ENCODE results near the gene ZCCHC4. TPM values are rescaled to one million over a fixed set of nuclear protein-coding genes. Genes with fewer than 3 reads are reported as not detected.

Gene ZCCHC4
- total RNA-seq, 6 donors from 2014 or later: 7.0 to 41.9 (median 10.6) TPM

DNA sequence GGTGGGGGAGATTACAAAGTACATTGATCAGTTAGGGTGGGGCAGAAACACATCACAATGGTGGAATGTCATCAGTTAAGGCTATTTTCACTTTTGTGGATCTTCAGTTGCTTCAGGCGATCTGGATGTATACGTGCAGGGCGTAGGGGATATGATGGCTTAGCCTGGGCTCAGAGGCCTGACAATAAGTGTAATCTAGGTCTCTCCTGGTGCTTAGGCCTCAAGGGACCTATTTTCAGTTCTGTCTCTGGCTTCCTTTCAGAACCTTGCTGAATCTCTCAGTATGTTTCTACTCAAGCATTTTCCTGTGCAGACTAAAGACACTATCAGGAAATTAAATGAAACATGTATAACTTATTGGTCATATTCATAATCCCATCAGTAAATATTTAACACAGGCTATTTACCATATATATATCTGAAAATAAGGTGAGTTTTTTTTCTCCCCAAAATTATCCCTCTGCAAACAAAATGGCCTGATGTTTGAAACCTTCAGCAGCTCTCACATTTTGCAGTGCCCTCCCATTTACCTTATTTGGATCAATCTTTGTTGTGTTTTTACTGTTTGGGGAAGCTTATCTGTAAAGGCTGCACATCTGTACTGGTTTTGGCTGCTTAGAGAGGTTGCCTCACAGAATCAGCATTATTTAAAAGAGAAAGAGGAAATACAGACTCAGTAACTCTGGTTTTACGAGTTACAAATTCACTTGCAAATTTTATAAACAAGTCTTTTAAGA lies 2.3 kb upstream of the ZCCHC4 start:
- ATAC-seq (ENCODE audit: low FRiP score in 2 of 2) (no peak), DNase-seq (no peak)
- no peak overlapping the region for H3K27ac ChIP-seq
- no peak overlapping the region for H3K4me3 ChIP-seq
- TF ChIP-seq POLR2A (IDR thresholded peaks at IDR 0.05) (no peak), POLR2AphosphoS5 (IDR thresholded peaks at IDR 0.05) (no peak), EP300 (IDR thresholded peaks at IDR 0.05) (no peak)
- TF ChIP-seq, protein P1, sequence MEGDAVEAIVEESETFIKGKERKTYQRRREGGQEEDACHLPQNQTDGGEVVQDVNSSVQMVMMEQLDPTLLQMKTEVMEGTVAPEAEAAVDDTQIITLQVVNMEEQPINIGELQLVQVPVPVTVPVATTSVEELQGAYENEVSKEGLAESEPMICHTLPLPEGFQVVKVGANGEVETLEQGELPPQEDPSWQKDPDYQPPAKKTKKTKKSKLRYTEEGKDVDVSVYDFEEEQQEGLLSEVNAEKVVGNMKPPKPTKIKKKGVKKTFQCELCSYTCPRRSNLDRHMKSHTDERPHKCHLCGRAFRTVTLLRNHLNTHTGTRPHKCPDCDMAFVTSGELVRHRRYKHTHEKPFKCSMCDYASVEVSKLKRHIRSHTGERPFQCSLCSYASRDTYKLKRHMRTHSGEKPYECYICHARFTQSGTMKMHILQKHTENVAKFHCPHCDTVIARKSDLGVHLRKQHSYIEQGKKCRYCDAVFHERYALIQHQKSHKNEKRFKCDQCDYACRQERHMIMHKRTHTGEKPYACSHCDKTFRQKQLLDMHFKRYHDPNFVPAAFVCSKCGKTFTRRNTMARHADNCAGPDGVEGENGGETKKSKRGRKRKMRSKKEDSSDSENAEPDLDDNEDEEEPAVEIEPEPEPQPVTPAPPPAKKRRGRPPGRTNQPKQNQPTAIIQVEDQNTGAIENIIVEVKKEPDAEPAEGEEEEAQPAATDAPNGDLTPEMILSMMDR (IDR thresholded peaks at IDR 0.05): no peak
- no peaks in the 10 kb centered on the region for H3K9me3 ChIP-seq
- H3K27me3 ChIP-seq: no peaks in the 10 kb centered on the region
- peaks cover 0 to 1% (median under 1%) of the 10 kb centered on the region in 4 donors for H3K36me3 ChIP-seq
- WGBS, 2 donors: 73 to 79% methylated on average over 4 of the region's 4 CpGs
- peaks cover 8 to 14% (median 8%) of the 10 kb centered on the region in 4 donors for H3K4me1 ChIP-seq

DNA sequence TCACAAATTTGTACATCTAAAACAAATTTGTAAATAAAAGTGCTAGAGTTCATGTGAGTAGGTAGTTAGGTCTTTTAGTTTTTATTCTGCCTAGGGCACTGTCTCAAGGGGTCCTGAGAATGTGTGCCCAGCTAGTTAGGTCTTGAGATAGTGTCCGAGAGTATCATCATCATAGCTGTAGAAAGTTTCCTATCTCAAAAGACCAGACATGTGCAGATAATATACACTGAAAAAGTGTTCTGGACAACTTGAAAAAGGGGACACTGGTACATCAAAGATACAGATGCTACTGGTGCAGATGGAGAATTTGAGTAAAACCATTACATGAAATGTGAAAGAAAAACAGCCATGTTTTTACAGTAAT lies 1.8 kb upstream of the ZCCHC4 start:
- Histone ChIP-seq H3K27me3 (no peaks in the 10 kb centered on the region), H3K36me3 (peaks cover 0 to 7% (median 4%) of the 10 kb centered on the region in 4 donors), H3K4me3 (no peak overlapping the region), H3K27ac (no peak overlapping the region), H3K9me3 (no peaks in the 10 kb centered on the region), H3K4me1 (peaks cover 8 to 14% (median 8%) of the 10 kb centered on the region in 4 donors)
- ATAC-seq (ENCODE audit: low FRiP score in 2 of 2): no peak
- TF ChIP-seq, protein P1 (IDR thresholded peaks at IDR 0.05): no peak
- no peak for TF ChIP-seq POLR2A (IDR thresholded peaks at IDR 0.05)
- TF ChIP-seq EP300 (IDR thresholded peaks at IDR 0.05): no peak
- no peak for TF ChIP-seq POLR2AphosphoS5 (IDR thresholded peaks at IDR 0.05)
- WGBS, 2 donors: 64 to 73% methylated on average over 1 of the region's 1 CpG
- no peak for DNase-seq

DNA sequence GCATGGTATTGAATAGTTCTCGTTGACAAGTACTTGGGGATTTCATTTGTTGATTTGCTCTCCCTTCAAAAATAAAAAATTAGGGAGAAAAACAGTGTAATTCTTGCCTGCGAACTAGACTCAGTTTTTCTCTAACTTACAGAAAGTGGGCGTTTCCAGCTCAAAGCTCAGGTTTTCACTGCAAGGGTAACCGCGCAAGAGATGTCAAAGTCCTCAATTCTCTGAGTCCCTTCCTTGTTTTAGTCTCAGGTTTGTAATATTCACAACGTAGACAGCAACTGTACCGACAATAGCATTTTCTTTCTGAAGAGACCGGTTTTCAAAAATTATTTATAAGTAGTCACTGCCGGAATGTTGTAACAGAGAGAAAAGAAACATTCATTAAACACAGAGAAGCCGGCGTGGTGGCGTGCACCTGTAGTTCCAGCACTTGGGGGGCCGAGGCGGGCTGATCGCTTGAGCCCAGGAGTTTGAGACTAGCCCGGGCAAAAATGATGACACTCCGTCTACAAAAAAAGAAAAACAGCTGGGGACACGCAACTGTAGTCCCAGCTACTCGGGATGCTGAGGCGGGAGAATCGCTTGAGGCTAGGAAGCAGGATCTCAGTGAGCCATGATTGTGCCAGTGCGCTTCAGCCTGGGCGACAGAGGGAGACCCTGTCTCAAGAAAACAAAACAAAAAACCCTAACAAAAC lies 774 bp downstream of the ZCCHC4 start:
- peak overlapping the region; percentile 59 to 88 (median 80) for H3K27ac ChIP-seq
- 20 to 21% methylated on average over 23 of the region's 23 CpGs for WGBS, 2 donors

DNA sequence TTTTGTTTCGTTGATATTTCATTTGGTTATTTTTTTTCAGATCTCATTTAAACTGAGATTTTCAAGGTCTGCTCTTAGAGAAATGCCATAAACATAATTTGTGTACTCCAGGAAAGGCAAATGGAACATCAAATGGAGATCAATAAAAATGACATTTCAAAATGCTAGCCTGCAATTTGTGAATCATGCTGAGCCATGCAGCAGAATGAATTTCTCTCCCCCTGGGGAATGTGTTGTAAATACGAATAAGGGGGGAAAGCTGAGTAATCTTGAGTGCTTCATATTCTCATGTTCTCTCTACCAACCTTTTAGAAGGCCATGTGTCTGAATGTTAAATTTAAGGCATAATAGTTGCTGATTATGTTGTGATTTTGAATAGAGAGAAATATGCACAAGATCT lies 7.8 kb downstream of the ZCCHC4 start:
- WGBS, 2 donors: 74 to 87% methylated on average over 2 of the region's 2 CpGs
- Histone ChIP-seq H3K9me3 (no peaks in the 10 kb centered on the region), H3K27me3 (no peaks in the 10 kb centered on the region), H3K4me1 (no peaks in the 10 kb centered on the region), H3K36me3 (peaks cover 4 to 33% (median 11%) of the 10 kb centered on the region in 4 donors), H3K27ac (no peak overlapping the region), H3K4me3 (no peak overlapping the region)
- DNase-seq: no peak
- no peak for ATAC-seq (ENCODE audit: low FRiP score in 2 of 2)
- TF ChIP-seq EP300 (IDR thresholded peaks at IDR 0.05): no peak
- TF ChIP-seq, protein P1 (IDR thresholded peaks at IDR 0.05): no peak
- TF ChIP-seq POLR2A (IDR thresholded peaks at IDR 0.05): no peak
- no peak for TF ChIP-seq POLR2AphosphoS5 (IDR thresholded peaks at IDR 0.05)

More for the DNA sequence above, 774 bp downstream of the ZCCHC4 start:
- Histone ChIP-seq H3K9me3 (no peaks in the 10 kb centered on the region), H3K27me3 (no peaks in the 10 kb centered on the region), H3K4me1 (peaks cover 8 to 14% (median 8%) of the 10 kb centered on the region in 4 donors), H3K4me3 (peak overlapping the region; percentile 56 to 87 (median 80)), H3K36me3 (peaks cover 0 to 13% (median 9%) of the 10 kb centered on the region in 4 donors)
- TF ChIP-seq EP300 (IDR thresholded peaks at IDR 0.05): no peak
- no peak for TF ChIP-seq POLR2A (IDR thresholded peaks at IDR 0.05)
- TF ChIP-seq, protein P1 (IDR thresholded peaks at IDR 0.05): no peak
- TF ChIP-seq POLR2AphosphoS5 (IDR thresholded peaks at IDR 0.05): no peak
- DNase-seq: peak in 1 of 2 donors; percentile 49
- ATAC-seq (ENCODE audit: low FRiP score in 2 of 2): no peak
